ENCODE data around the gene SMYD3.

- no peak for TF ChIP-seq POLR2AphosphoS5 (IDR thresholded peaks at IDR 0.05; ENCODE audit: low read depth, low read length)
- no peak for TF ChIP-seq CTCF (IDR thresholded peaks at IDR 0.05)
- no peak for TF ChIP-seq TCF7L2 (IDR thresholded peaks at IDR 0.05; ENCODE audit: low read depth, low read length)
These were observed 396.5 kb downstream of the SMYD3 start for GRCh38 chr1:246110343-246111219.

Data from Panc1 (cell line).